NK-92 treated with Interleukin-12 subunit alpha and Interleukin-12 subunit beta, amount 100 ng/mL, for 24 hours (cell line): ENCODE data around the gene LAMC2.
"Not testable (repeated sequence)": the region's sequence is repeated elsewhere in the genome, so short reads cannot be mapped to it uniquely, and the experiment has no call there.

Experiments used
- DNase-seq: peaks from one replicate; lab custom pipeline; 2025; lab: John Stamatoyannopoulos, UW

LAMC2 gene

DNA sequence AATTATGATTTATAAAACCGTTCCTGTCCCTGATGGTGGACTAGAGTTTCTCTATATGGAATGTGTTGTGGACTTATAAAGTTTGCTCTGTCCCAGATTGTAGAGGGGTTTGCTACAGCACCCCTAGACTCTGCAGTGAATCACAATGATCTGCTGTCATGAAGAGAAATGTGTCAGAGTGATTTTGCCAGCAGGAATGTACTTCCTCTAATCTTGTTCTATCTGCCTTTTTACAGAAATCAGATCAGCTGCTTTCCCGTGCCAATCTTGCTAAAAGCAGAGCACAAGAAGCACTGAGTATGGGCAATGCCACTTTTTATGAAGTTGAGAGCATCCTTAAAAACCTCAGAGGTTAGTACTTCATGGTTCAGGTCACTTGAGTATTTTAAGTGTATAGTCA is 52.0 kb downstream of the LAMC2 start:
- DNase-seq, result no peak

DNA sequence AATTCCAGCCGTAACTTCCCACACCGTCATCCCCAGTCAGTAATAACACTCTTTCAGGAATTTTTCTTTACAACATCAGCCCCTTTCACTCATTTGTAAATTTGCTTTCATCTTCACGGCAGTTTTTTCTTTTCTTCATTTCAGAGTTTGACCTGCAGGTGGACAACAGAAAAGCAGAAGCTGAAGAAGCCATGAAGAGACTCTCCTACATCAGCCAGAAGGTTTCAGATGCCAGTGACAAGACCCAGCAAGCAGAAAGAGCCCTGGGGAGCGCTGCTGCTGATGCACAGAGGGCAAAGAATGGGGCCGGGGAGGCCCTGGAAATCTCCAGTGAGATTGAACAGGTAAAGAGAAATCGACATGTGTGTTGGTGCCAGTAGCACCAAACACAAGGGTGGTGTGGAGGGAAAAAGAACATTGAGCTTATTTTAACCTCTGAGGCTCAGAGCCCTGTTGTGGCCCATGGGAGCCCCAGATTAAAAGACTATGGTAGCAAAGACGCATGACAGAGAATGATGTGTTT is 53.2 kb downstream of the LAMC2 start:
- DNase-seq, result no peak

DNA sequence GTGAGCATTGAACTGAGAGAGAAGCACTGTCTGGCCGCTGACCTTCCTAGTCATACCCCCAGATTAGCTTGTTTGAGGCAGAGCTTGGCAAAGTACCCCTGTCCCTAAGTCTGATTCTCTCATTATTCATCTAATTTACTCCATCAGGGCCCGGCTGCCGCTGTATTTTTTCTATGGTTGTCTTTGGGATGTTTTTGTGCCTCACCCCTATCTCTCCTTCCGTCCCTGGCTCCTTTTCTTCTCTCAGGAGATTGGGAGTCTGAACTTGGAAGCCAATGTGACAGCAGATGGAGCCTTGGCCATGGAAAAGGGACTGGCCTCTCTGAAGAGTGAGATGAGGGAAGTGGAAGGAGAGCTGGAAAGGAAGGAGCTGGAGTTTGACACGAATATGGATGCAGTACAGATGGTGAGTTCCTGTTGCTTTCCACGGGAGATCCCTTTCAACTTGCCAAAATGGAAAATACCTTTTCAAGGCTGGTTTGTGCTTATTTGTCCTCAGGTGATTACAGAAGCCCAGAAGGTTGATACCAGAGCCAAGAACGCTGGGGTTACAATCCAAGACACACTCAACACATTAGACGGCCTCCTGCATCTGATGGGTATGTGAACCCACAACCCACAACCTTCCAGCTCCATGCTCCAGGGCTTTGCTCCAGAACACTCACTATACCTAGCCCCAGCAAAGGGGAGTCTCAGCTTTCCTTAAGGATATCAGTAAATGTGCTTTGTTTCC is 53.9 kb downstream of the LAMC2 start:
- no peak for DNase-seq

DNA sequence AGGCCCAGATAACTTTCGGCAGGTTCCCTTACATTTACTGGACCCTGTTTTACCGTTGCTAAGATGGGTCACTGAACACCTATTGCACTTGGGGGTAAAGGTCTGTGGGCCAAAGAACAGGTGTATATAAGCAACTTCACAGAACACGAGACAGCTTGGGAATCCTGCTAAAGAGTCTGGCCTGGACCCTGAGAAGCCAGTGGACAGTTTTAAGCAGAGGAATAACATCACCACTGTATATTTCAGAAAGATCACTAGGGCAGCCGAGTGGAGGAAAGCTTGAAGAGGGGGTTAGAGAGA is 54.4 kb downstream of the LAMC2 start:
- DNase-seq, result no peak

DNA sequence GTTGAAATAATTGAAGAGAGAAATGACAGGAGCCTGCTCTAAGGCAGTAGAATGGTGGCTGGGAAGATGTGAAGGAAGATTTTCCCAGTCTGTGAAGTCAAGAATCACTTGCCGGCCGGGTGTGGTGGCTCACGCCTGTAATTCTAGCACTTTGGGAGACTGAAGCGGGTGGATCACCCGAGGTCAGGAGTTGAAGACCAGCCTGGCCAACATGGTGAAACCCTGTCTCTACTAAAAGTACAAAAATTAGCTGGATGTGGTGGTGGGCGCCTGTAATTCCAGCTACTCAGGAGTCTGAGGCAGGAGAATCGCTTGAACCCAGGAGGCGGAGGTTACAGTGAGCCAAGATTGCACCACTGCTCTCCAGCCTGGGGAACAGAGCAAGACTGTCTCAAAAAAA is 54.8 kb downstream of the LAMC2 start:
- not testable (repeated sequence) for DNase-seq

DNA sequence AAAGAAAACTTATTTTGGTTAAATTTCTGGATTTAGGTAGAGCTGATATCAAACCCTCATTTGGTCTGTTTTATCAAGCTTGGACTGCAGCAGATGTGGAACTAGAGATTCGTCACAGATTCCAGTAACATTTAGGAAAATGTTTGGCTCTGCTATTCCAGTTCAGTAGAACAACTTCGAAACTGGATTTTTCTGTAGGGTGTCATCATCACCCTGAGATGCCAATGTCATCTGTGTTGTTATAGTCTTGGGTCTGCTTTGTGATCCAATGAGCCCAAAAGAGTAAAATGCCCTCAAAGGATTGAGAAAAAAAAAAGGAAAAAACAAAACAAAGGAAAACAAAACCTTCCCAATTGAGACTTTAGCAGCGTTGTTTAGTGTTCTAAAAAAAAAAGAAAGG is 55.4 kb downstream of the LAMC2 start:
- no peak for DNase-seq

DNA sequence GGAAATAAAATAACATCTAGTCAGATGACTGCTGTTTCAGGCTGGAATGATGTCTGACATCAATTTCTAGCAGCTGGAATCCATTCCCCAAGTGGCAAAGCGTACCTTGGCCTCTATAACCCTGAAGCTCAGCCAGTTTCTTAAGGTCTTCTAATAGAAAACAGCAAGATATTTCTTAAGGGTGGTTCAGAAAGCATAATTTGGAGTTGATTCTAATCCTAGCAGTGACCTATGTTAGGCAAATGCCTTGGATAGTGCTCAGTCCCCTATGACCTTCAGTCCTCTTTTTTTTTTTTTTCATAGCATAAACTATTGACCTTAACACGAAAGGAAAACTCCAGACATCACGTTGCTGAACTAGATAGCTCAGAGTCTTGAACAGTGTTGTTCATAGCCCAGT is 56.5 kb downstream of the LAMC2 start:
- no peak for DNase-seq

DNA sequence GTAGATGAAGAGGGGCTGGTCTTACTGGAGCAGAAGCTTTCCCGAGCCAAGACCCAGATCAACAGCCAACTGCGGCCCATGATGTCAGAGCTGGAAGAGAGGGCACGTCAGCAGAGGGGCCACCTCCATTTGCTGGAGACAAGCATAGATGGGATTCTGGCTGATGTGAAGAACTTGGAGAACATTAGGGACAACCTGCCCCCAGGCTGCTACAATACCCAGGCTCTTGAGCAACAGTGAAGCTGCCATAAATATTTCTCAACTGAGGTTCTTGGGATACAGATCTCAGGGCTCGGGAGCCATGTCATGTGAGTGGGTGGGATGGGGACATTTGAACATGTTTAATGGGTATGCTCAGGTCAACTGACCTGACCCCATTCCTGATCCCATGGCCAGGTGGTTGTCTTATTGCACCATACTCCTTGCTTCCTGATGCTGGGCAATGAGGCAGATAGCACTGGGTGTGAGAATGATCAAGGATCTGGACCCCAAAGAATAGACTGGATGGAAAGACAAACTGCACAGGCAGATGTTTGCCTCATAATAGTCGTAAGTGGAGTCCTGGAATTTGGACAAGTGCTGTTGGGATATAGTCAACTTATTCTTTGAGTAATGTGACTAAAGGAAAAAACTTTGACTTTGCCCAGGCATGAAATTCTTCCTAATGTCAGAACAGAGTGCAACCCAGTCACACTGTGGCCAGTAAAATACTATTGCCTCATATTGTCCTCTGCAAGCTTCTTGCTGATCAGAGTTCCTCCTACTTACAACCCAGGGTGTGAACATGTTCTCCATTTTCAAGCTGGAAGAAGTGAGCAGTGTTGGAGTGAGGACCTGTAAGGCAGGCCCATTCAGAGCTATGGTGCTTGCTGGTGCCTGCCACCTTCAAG is 57.3 kb downstream of the LAMC2 start:
- no peak for DNase-seq

DNA sequence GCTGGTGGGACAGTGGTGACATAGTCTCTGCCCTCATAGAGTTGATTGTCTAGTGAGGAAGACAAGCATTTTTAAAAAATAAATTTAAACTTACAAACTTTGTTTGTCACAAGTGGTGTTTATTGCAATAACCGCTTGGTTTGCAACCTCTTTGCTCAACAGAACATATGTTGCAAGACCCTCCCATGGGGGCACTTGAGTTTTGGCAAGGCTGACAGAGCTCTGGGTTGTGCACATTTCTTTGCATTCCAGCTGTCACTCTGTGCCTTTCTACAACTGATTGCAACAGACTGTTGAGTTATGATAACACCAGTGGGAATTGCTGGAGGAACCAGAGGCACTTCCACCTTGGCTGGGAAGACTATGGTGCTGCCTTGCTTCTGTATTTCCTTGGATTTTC is 58.4 kb downstream of the LAMC2 start:
- DNase-seq, result no peak

DNA sequence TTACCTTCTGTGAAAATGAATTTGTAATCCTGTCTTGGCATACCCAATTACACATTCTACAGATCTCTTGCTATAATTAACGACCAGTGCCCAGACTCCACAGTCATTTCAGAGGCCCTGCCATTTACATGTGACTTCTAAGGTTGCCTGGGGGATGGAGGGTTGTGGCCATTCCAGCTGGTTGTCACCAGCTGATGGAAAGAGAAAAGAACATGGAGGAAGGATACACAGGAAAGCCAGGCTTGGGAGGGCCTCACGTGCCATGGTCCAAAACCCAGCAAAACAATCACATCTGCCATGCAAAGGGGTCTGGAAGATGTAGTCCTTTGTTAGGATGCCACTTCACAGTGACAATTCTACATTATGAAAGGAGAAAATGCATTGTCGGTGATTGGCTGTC is 59.3 kb downstream of the LAMC2 start:
- DNase-seq, result no peak

DNA sequence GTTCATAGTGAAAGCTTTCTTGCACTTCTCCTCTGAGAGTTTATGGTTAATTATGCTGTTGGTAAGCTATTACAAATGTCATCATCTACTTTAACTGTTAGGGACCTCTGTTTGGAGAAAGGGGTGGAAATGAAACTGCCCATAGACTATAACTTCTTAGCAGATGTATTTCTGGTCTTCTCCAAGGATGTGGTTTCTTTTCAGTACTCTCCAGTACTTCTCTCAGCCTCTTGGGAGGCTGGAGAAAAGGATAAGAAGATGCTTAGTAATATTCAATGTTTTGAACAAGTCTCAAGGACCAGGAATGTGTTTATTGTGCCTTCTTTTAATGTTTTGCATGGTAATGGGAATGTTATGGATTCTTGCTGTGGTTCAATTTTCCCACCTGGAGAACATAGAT is 60.4 kb downstream of the LAMC2 start:
- no peak for DNase-seq

DNA sequence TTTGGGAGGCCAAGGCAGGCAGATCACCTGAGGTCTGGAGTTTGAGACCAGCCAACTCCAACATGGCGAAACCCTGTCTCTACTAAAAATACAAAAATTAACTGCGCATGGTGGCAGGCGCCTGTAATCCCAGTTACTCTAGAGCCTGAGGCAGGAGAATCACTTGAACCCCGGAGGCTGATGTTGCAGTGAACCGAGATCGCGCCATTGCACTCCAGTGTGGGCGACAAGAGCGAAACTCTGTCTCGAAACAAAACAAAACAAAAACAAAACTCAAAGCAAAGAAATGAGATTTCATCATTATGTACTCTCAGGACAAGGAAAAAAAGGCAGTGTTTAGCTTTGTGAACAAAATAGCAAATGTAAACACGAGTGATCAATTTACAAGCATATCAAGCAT is 61.0 kb downstream of the LAMC2 start:
- no peak for DNase-seq

DNA sequence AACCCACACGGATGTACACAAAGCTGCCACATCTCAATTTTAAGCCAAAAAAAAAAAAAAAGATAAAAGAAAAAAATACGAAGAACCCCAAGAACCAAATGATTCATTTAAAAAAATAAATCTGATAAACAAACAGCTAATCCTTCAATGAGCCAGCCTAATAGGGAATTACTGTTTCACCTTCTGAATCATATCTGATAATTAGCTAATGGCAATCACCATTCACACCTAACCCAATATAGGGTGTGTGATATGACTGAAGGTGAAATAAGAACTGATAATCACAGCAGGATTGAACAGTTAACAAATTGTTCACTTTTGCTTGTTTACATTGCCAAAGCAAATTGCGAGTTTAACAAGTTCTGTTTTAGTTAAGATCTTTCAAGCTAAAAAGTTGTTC is 61.4 kb downstream of the LAMC2 start:
- no peak for DNase-seq

DNA sequence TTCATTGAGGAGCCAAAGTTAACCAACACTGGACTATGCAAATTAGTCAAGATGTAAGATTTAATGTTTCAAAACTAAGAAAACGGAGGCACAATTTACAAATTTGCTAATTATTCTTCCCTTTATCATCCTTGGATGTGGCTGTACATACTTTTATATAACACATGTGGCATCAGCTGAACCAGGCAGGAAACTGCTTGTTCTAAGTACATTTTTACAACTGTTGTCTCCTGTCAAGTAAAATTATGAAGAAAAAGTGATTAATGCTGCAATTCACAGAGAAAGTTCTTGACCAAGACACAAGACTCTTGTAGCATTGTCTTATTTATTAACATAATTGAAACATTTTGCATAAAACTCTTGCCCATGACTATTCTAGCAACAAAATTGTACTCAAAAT is 61.9 kb downstream of the LAMC2 start:
- DNase-seq, result no peak

DNA sequence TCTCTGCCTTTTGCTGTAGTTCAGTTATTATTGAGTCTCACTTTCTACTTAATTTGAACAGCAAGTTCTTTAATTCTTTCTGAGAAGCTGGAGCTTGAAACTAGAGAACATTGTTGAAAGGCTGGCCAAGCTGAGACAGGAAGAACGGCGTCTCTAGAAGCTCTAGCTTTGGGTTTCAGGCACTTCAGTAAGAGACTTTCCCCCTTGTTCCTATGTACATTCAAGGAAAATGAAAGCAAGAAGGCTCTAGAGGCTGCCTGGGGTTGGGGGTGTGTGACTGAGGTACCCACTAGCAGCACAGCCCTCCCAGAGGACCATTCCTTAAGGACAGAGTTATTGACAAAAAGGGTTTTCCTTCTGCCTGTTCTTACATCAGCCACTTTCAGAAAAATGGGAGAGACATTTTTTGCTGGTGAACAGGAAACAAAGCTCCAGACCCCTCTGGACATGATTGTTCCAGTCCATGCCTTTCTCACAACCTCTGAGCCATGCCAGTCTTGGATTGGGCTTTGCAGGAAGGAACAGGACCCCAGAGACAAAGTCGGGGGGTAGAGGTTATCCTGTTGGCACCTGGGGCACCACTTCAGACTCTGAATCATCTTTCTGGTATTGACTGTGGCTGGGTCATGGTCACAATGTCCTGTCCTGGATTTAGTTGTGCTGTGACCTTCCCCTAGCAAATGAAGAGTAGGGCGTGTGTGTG is 63.1 kb downstream of the LAMC2 start:
- no peak for DNase-seq

DNA sequence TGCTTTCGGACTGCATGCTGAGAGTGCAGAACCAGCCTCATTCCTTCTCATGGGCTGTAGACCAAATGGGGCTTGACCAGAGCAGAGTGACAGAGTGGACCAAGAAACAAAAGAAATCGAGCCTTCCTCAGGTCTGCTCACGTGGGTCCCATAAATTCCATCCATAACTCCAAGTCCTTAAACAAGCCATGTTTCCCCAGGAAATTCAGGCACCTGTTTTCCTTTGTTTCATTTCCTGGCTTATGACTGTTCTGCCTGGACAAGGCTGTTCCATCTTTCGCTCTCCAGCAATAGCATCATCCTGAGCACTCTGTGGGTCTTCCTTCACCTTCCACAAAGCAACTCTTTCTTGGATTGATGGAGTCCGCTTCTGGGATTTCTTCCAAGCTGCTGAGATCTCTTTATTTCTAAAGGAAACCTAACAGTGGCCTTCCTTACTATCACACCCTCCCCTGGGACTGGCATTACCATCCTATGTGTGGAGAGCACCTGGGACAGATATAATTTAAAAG is 63.9 kb downstream of the LAMC2 start:
- no peak for DNase-seq

DNA sequence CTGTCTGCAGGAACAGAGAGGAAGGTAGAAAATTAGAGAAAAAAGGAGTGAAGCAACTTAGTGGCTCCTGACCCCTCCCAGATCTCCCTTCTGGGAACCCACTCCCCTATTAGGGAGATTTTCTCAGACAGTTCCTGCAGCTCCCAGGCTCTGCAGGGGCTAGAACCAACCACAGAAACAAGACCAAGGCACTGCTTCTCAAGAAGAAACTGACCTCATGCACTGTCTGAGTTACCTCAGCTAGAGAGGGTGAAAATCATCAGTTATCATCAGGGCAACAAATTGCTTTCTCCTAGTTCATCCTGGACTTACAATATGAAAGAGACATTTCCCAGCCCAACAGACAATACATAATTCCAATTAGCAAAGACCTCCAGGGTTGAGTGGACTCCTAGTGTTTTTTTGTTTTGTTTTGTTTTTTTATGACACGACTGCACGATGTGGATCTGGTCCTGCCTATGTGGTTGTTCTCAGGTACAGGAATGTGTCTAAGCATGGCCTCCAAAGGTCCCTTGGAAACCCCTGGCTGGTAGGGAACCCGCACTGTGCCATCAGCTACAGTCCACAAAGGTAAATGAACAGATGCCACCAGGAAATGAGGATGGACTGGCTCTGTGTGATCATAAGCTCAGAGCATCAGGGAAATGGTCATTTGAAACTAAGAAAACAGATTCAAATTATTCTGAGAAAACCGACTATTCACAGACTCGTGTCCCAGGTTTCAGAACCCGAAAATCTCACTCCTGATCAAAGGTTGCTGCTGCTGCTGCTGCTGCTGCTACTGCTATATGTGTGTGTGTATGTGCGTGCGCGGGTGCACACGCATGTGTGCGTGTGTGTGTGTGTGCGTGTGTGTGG is 65.3 kb downstream of the LAMC2 start:
- no peak for DNase-seq

DNA sequence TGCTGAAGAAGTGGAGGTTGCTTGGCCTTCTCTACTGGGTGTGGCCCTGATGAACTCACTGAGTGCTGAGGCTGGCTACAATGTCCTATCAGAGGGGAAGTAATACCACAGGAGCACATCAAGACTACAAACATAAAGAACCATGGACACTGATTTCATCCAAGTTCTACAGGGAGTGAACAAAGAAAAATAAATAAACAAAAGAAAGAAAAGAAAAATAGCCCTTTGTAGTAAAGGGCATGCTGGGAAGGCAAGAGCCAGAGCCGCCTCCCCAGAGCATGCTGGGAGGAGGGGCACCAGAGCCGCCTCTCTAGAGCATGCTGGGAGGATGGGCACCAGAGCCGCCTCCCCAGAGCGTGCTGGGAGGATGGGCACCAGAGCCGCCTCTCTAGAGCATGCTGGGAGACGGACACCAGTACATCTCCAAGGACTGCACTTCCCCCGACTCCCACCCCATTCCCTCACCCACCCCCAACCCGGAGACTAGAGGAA is 65.9 kb downstream of the LAMC2 start:
- DNase-seq, result no peak

DNA sequence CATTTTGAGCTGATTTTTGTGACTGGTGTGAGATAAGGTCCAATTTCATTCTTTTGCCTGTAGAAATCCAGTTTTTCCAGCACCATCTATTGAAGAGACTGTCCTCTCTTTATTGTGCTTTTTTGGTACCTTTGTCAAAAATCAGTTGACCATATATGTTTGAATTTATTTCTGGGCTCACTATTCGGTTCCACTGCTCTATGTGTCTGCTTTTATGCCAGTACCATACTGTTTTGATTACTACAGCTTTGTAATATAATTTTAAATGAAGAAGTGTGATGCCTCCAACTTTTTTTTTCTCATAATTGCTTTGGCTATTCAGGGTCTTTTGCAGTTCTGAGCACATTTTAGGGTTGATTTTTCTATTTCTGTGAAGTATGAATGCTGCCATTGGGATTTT is 69.0 kb downstream of the LAMC2 start:
- DNase-seq, result no peak

DNA sequence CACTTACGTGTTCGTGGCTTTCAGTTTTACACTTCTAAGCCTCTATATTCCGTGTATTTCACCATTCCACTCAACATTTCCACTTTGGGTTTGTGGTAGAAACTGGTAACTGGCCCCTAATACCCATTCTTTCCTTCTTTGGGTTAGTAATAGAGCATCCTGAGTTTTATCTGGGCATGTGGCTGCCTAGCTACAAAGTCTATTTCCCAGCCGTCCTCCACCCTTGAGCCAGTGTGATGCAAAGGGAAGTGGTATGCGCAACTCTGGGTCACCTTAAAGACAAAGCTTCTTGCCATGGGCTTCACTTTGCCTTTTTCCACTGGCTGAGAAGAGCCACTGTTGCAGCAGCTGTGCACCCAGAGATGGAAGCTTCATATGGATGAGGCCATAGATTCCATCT is 73.9 kb downstream of the LAMC2 start:
- no peak for DNase-seq

DNA sequence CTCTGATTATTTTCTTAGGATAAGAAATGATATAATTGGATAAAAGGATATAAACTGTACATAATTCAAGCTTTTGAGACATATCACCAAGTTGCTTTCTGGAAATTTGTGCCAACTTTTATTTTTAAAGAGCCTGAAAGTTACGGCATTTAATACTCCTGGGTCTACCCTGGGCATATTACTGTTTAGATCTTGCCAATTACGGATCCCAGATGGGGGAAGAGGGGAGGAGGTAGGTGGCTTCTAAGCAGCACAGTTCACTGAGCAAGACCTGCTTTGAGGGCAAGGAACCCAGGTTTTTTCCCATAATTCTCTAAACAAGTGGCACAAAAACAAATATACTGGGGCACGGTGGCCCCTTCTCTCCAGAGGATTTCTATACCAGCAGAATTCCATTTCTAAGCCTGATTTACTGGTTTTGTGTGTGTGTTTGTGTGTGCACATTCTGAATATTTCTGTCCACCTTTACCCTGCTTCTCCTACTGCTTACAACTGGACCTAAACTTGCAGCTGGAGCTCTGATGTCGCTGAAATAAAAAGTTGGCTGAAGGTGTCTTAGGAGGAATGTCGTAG is 76.7 kb downstream of the LAMC2 start:
- no peak for DNase-seq
